WTC11 (cell line): ENCODE measurements around the gene THYN1. TPM values are rescaled to one million over a fixed set of nuclear protein-coding genes. Genes with fewer than 3 reads are reported as not detected.

Source experiments
- ATAC-seq: fragments of 200-7000 bp; cut with Tn5 transposase; 2 replicates; pipeline ENCODE4 v1.10.0; 2021; ENCODE audit warnings: mild to moderate bottlenecking, moderate library complexity
- CTCF ChIA-PET: fragments of 300-600 bp; sonication (Branson Sonifier 250); formaldehyde crosslinking; loops from one replicate; lab custom pipeline; 2021; ENCODE audit warnings: antibody characterized with exemption; lab: Charles Lee
- POLR2A ChIA-PET: fragments of 350-600 bp; sonication (Branson Sonifier 250); formaldehyde crosslinking; loops from one replicate; lab custom pipeline; 2021; ENCODE audit warnings: antibody characterized with exemption; lab: Charles Lee
- DNase-seq: peaks from one replicate; pipeline ENCODE4 v3.0.0; 2021; ENCODE audit warnings: low spot score
- H3K27ac Mint-ChIP-seq: 2 replicates; pipeline ENCODE4 v1.8.0; 2021; ENCODE audit warnings: mixed read lengths
- H3K27me3 Mint-ChIP-seq: 2 replicates; pipeline ENCODE4 v1.8.0; 2021; ENCODE audit warnings: low read depth, mild to moderate bottlenecking, moderate library complexity, mixed read lengths
- H3K36me3 Mint-ChIP-seq: 2 replicates; pipeline ENCODE4 v1.8.0; 2021; ENCODE audit warnings: mixed read lengths
- H3K4me1 Mint-ChIP-seq: 2 replicates; pipeline ENCODE4 v1.8.0; 2022; ENCODE audit warnings: mixed read lengths
- H3K4me3 Mint-ChIP-seq: 2 replicates; pipeline ENCODE4 v1.8.0; 2021; ENCODE audit warnings: mild to moderate bottlenecking, moderate library complexity, mixed read lengths
- H3K9me3 Mint-ChIP-seq: 2 replicates; pipeline ENCODE4 v1.8.0; 2021; ENCODE audit warnings: mixed read lengths
- AR ChIP-seq: fragments of 250-450 bp; sonication (Bioruptor Pico); IDR thresholded peaks from 2 replicates; pipeline ENCODE4 v1.9.0; 2021; ENCODE audit warnings: mild to moderate bottlenecking
- ATF1 ChIP-seq: sonication (generic); formaldehyde crosslinking; IDR thresholded peaks from 2 replicates; pipeline ENCODE4 v1.8.1; 2023; ENCODE audit warnings: mild to moderate bottlenecking, moderate library complexity, missing genetic modification reagents
- CBFB ChIP-seq: sonication (generic); formaldehyde crosslinking; IDR thresholded peaks from 2 replicates; pipeline ENCODE4 v1.8.1; 2022; ENCODE audit warnings: mild to moderate bottlenecking, low read depth, missing genetic modification reagents
- E2F5 ChIP-seq: sonication (generic); formaldehyde crosslinking; IDR thresholded peaks from 2 replicates; pipeline ENCODE4 v1.8.1; 2022; ENCODE audit warnings: mild to moderate bottlenecking, moderate library complexity, missing genetic modification reagents
- EMX1 ChIP-seq: fragments of 250-450 bp; sonication (Bioruptor Pico); IDR thresholded peaks from 2 replicates; pipeline ENCODE4 v1.8.0; 2021; ENCODE audit warnings: mild to moderate bottlenecking
- FOXK1 ChIP-seq: sonication (generic); formaldehyde crosslinking; IDR thresholded peaks from 2 replicates; pipeline ENCODE4 v1.8.0; 2022; ENCODE audit warnings: mild to moderate bottlenecking, moderate library complexity, missing genetic modification reagents
- GABPB1 ChIP-seq: sonication (generic); formaldehyde crosslinking; IDR thresholded peaks from 2 replicates; pipeline ENCODE4 v1.8.1; 2023; ENCODE audit warnings: mild to moderate bottlenecking, missing genetic modification reagents
- HMGA2 ChIP-seq: fragments of 250-450 bp; sonication (Bioruptor Pico); IDR thresholded peaks from 2 replicates; pipeline ENCODE4 v1.4.0; 2021; ENCODE audit warnings: mild to moderate bottlenecking, moderate library complexity
- JAZF1 ChIP-seq: fragments of 250-450 bp; sonication (Bioruptor Pico); IDR thresholded peaks from 2 replicates; pipeline ENCODE4 v1.9.0; 2021; ENCODE audit warnings: moderate library complexity, mild to moderate bottlenecking, inconsistent platforms
- MLX ChIP-seq: sonication (generic); formaldehyde crosslinking; IDR thresholded peaks from 2 replicates; pipeline ENCODE4 v1.8.1; 2023; ENCODE audit warnings: mild to moderate bottlenecking, missing genetic modification reagents, moderate library complexity
- NFATC4 ChIP-seq: fragments of 250-450 bp; sonication (Bioruptor Pico); IDR thresholded peaks from 2 replicates; pipeline ENCODE4 v1.9.0; 2021; ENCODE audit warnings: mild to moderate bottlenecking
- NR1H2 ChIP-seq: sonication (generic); formaldehyde crosslinking; IDR thresholded peaks from 2 replicates; pipeline ENCODE4 v1.9.0; 2021; ENCODE audit warnings: mild to moderate bottlenecking, moderate library complexity, missing genetic modification reagents
- RORB ChIP-seq: fragments of 250-450 bp; sonication (Bioruptor Pico); IDR thresholded peaks from 2 replicates; pipeline ENCODE4 v1.9.0; 2021; ENCODE audit warnings: mild to moderate bottlenecking
- SMAD4 ChIP-seq: sonication (generic); formaldehyde crosslinking; IDR thresholded peaks from 2 replicates; pipeline ENCODE4 v1.8.0; 2022; ENCODE audit warnings: mild to moderate bottlenecking, missing genetic modification reagents
- SP1 ChIP-seq: sonication (generic); formaldehyde crosslinking; conservative IDR thresholded peaks from 2 replicates; pipeline ENCODE4 v1.8.1; 2022; ENCODE audit warnings: missing genetic modification reagents
- ZBTB21 ChIP-seq: sonication (generic); formaldehyde crosslinking; IDR thresholded peaks from 2 replicates; pipeline ENCODE4 v1.8.1; 2023; ENCODE audit warnings: mild to moderate bottlenecking, missing genetic modification reagents, borderline replicate concordance
- ZNF138 ChIP-seq: sonication (generic); formaldehyde crosslinking; conservative IDR thresholded peaks from 2 replicates; pipeline ENCODE4 v1.8.1; 2022; ENCODE audit warnings: mild to moderate bottlenecking, moderate library complexity, missing genetic modification reagents
- ZNF232 ChIP-seq: sonication (generic); formaldehyde crosslinking; IDR thresholded peaks from 2 replicates; pipeline ENCODE4 v1.8.0; 2022; ENCODE audit warnings: mild to moderate bottlenecking, missing genetic modification reagents
- total RNA-seq: library from RNA; stranded (reverse); gene quantifications from 3 replicates; pipeline ENCODE4 v1.2.3, GENCODE V29; 2021
- TF ChIP-seq, protein P1 (sequence below): sonication (generic); formaldehyde crosslinking; IDR thresholded peaks from 2 replicates; pipeline ENCODE4 v1.8.0; 2023; ENCODE audit warnings: missing genetic modification reagents, mild to moderate bottlenecking, borderline replicate concordance
- TF ChIP-seq, protein P2 (sequence below): sonication (generic); formaldehyde crosslinking; conservative IDR thresholded peaks from 2 replicates; pipeline ENCODE4 v1.8.1; 2022; ENCODE audit warnings: mild to moderate bottlenecking, missing genetic modification reagents

THYN1 gene
- total RNA-seq, 1 experiment from 2014 or later: 80.2 TPM

GRCh38 chr11:134223836-134224709 lies 29.1 kb downstream of the THYN1 start, which contains the start of the genes NCAPD3 and VPS26B (continued):
- TF ChIP-seq, protein P1, sequence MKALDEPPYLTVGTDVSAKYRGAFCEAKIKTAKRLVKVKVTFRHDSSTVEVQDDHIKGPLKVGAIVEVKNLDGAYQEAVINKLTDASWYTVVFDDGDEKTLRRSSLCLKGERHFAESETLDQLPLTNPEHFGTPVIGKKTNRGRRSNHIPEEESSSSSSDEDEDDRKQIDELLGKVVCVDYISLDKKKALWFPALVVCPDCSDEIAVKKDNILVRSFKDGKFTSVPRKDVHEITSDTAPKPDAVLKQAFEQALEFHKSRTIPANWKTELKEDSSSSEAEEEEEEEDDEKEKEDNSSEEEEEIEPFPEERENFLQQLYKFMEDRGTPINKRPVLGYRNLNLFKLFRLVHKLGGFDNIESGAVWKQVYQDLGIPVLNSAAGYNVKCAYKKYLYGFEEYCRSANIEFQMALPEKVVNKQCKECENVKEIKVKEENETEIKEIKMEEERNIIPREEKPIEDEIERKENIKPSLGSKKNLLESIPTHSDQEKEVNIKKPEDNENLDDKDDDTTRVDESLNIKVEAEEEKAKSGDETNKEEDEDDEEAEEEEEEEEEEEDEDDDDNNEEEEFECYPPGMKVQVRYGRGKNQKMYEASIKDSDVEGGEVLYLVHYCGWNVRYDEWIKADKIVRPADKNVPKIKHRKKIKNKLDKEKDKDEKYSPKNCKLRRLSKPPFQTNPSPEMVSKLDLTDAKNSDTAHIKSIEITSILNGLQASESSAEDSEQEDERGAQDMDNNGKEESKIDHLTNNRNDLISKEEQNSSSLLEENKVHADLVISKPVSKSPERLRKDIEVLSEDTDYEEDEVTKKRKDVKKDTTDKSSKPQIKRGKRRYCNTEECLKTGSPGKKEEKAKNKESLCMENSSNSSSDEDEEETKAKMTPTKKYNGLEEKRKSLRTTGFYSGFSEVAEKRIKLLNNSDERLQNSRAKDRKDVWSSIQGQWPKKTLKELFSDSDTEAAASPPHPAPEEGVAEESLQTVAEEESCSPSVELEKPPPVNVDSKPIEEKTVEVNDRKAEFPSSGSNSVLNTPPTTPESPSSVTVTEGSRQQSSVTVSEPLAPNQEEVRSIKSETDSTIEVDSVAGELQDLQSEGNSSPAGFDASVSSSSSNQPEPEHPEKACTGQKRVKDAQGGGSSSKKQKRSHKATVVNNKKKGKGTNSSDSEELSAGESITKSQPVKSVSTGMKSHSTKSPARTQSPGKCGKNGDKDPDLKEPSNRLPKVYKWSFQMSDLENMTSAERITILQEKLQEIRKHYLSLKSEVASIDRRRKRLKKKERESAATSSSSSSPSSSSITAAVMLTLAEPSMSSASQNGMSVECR (CRISPR knock-in tag): peak; percentile 80; the same call in 1 of the 2 replicates
- peak; percentile 78; the same call in 1 of the 2 replicates for TF ChIP-seq E2F5 (CRISPR knock-in tag)

- Mint-ChIP-seq H3K36me3 (peaks cover 22% of the 10 kb centered on the region), H3K9me3 (no peaks in the 10 kb centered on the region), H3K27me3 (peaks cover 8% of the 10 kb centered on the region), H3K27ac (peak overlapping the region; percentile 52), H3K4me1 (peaks cover 27% of the 10 kb centered on the region), H3K4me3 (peak overlapping the region; percentile 93)
- TF ChIP-seq NR1H2: no peak
- TF ChIP-seq FOXK1 (CRISPR knock-in tag): no peak
- TF ChIP-seq ZNF138 (CRISPR knock-in tag): no peak
- no peak for TF ChIP-seq NFATC4
- TF ChIP-seq RORB (CRISPR knock-in tag): no peak
- TF ChIP-seq EMX1 (CRISPR knock-in tag): no peak
- no peak for TF ChIP-seq GABPB1 (CRISPR knock-in tag)
- TF ChIP-seq, protein P2, sequence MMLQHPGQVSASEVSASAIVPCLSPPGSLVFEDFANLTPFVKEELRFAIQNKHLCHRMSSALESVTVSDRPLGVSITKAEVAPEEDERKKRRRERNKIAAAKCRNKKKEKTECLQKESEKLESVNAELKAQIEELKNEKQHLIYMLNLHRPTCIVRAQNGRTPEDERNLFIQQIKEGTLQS (CRISPR knock-in tag): no peak
- TF ChIP-seq ATF1 (CRISPR knock-in tag): no peak
- no peak for TF ChIP-seq CBFB (CRISPR knock-in tag)
- TF ChIP-seq SMAD4 (CRISPR knock-in tag): no peak
- TF ChIP-seq HMGA2: no peak
- TF ChIP-seq SP1: no peak
- TF ChIP-seq ZNF232 (CRISPR knock-in tag): no peak
- no peak for TF ChIP-seq MLX (CRISPR knock-in tag)
- no peak for TF ChIP-seq JAZF1 (CRISPR knock-in tag)
- ChIA-PET POLR2A (no interaction called here), CTCF (interaction anchor here (2.4 to 3.3 kb wide), 4 partner anchors 16 to 53 kb away, joined by 13 to 22 read pairs (median 14); partner anchors contain the start of gene GLB1L3)
- DNase-seq (no peak), ATAC-seq (no peak)
Observed at GRCh38 chr11:134223121-134223520, 30.0 kb downstream of the THYN1 start.

GRCh38 chr11:134216816-134217215 lies 36.3 kb downstream of the THYN1 start:
- no peak overlapping the region for H3K27ac Mint-ChIP-seq
- H3K4me3 Mint-ChIP-seq: no peak overlapping the region
- DNase-seq (no peak), ATAC-seq (no peak)
- POLR2A ChIA-PET: no interaction called here
- no peaks in the 10 kb centered on the region for H3K9me3 Mint-ChIP-seq
- H3K36me3 Mint-ChIP-seq: peaks cover 35% of the 10 kb centered on the region
- H3K4me1 Mint-ChIP-seq: peaks cover under 1% of the 10 kb centered on the region
- CTCF ChIA-PET: no interaction called here
- no peaks in the 10 kb centered on the region for H3K27me3 Mint-ChIP-seq
- TF ChIP-seq ZBTB21 (CRISPR knock-in tag) (no peak), AR (CRISPR knock-in tag) (no peak)
